Pancreas (tissue), 10 donors: Measurements from ENCODE around the gene CD72. TPM values are rescaled to one million over a fixed set of nuclear protein-coding genes. Genes with fewer than 3 reads are reported as not detected.
A peak's percentile ranks its signal among the peaks of the same experiment; 100 is the strongest.

Source experiments
- ATAC-seq, 4 donors: fragments of 200-7000 bp; cut with Tn5 transposase; one replicate each; pipeline versions ENCODE4 v1.8.0 to v1.9.1; 2020; ENCODE audit warnings: mild to moderate bottlenecking in 4 of 4, moderate library complexity in 4 of 4
- DNase-seq, 6 donors: peaks; one replicate each; pipeline ENCODE4 v3.0.0-alpha.2; 2020
- FAIRE-seq: peaks from 2 replicates; lab custom pipeline; 2012; peaks lifted over from hg19 to GRCh38; lab: Jason Lieb, UNC
- H3K27ac ChIP-seq, 4 donors: fragments of 200-600 bp; sonication (generic); 1 replicate in 3 of 4; 2 replicates in 1 of 4; pipeline versions ENCODE4 v1.5.0 to v1.8.0; 2020
- H3K27me3 ChIP-seq, 4 donors: fragments of 200-600 bp; one replicate each; pipeline ENCODE4 v1.8.0; 2021
- H3K36me3 ChIP-seq, 3 donors: fragments of 200-600 bp; sonication (generic) in 1 of 3; one replicate each; pipeline versions ENCODE4 v1.5.0 to v1.8.0; 2020 to 2021
- H3K4me1 ChIP-seq, 3 donors: fragments of 200-600 bp; one replicate each; pipeline ENCODE4 v1.8.0; 2021
- H3K4me3 ChIP-seq, 4 donors: fragments of 200-600 bp; sonication (generic) in 2 of 4; one replicate each; pipeline versions ENCODE4 v1.5.0 to v1.8.0; 2020 to 2021
- H3K9me3 ChIP-seq, 4 donors: fragments of 200-600 bp; one replicate each; pipeline ENCODE4 v1.8.0; 2021
- WGBS, 2 donors: extraction: QIAGEN DNeasy Blood & Tissue Kit; methylation state at CpG; one replicate each; pipeline ENCODE4 v1.1.7; 2013; 5-methylcytosine and 5-hydroxymethylcytosine counted together
- intact Hi-C, 3 donors: fragments of 100-400 bp; cut with DNase I; formaldehyde crosslinking; loops; one replicate each; pipeline versions ENCODE4 v1.11.1 to v1.14.2; 2022
- polyA plus RNA-seq, 2 donors: library from polyadenylated mRNA; stranded (reverse); fragments of 200-250 nt; gene quantifications; one replicate each; pipeline ENCODE4 v1.2.3, GENCODE V29; 2013
- total RNA-seq, 6 donors: library from RNA; stranded (reverse); fragmentation: NEBNext Ultra II Directional in 4 of 6; extraction: Animal tissue kit (Norgen Biotek cat#: 25700) in 4 of 6; gene quantifications; one replicate each; pipeline versions ENCODE4 v1.2.1 to v1.2.4, GENCODE V29; 2021 to 2023
- TF ChIP-seq, protein P1 (sequence below), 4 donors: fragments of 200-600 bp; sonication (generic) in 3 of 4; IDR thresholded peaks; one replicate each; pipeline versions ENCODE4 v1.5.0 to v1.8.0; 2021; ENCODE audit warnings: antibody characterized with exemption in 4 of 4
- donor health status: healthy with polysubstance abuse.
- donor health status: DM: no; HTN: no; CAD: no; lungs with moderate emphysema.
- donor health status: DM: no; HTN: no; CAD: no.
- donor health status: control.
- donor health status: control.
- donor health status: Bipolar disorder and iron deficiency.
- donor health status: DM: yes; HTN: yes; CAD: no.
- donor health status: DM: no; HTN: no; CAD: no.
- donor health status: DM: no; HTN: no; CAD: no.
- donor health status: DM: yes; HTN: yes; CAD: no.

Gene CD72
- total and polyA plus RNA-seq, 8 donors: 0.88 to 7.7 (median 3.1) TPM

DNA sequence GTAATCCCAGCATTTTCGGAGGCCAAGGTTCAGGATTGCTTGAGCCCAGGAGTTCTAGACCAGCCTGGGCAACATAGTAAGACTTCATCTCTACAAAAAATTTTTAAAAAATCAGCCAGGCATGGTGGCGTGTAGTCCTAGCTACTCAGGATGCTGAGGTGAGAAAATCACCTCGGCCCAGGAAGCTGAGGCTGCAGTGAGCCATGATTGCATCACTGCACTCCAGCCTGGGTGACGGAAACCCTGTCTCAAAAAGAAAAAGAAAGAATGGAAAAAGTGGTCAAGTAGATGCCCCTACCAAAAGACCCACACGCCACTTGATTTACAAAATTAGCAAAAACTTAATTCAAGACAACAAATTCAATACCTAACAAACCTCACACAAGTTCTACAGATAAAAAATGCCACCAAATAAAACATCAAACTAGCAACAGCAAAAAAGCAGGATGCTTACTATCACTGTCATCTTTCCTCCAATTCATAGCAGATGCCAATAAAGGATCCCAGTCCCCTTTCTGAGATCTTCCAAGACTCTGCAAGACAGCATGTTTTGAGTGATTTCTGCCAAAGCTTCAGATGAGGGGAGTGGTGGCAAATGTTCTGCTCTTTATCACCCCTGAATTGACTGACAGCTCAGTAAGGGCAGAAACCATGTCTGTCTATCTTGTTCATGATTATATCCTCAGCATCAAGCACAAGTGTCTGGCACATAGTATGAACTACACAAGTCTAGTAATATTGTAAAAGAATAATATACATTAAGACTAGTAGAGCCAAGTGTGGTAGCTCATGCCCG lies 47.3 kb downstream of the CD72 start:
- no peaks in the 10 kb centered on the region for H3K4me1 ChIP-seq
- no peak for ATAC-seq
- WGBS, 2 donors: 88 to 92% methylated on average over 6 of the region's 6 CpGs
- H3K27me3 ChIP-seq: no peaks in the 10 kb centered on the region
- H3K36me3 ChIP-seq: no peaks in the 10 kb centered on the region
- no peak for FAIRE-seq
- H3K27ac ChIP-seq: no peak overlapping the region
- DNase-seq: no peak
- no peaks in the 10 kb centered on the region for H3K9me3 ChIP-seq
- intact Hi-C loops: no loop called here
- H3K4me3 ChIP-seq: no peak overlapping the region
- TF ChIP-seq, protein P1, sequence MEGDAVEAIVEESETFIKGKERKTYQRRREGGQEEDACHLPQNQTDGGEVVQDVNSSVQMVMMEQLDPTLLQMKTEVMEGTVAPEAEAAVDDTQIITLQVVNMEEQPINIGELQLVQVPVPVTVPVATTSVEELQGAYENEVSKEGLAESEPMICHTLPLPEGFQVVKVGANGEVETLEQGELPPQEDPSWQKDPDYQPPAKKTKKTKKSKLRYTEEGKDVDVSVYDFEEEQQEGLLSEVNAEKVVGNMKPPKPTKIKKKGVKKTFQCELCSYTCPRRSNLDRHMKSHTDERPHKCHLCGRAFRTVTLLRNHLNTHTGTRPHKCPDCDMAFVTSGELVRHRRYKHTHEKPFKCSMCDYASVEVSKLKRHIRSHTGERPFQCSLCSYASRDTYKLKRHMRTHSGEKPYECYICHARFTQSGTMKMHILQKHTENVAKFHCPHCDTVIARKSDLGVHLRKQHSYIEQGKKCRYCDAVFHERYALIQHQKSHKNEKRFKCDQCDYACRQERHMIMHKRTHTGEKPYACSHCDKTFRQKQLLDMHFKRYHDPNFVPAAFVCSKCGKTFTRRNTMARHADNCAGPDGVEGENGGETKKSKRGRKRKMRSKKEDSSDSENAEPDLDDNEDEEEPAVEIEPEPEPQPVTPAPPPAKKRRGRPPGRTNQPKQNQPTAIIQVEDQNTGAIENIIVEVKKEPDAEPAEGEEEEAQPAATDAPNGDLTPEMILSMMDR (IDR thresholded peaks at IDR 0.05): no peak

DNA sequence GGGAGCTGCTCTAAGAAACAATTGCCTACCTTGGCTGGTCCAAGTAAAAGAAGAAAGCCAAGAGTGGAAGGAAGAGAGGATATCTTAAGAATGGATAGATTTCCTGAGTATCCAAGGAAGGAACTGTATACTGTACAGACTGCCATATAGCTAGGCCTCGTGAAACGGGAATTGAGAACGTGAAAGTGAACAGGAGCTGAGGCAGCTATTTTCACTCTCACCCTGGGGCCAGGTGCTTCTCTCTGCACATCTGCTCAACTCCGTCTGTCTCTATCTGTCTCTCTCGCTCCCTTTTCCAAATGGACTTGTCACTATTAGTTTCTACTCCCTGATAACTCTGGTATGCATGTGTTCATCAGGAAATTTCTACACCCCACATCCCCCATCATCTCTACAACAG lies 49.0 kb downstream of the CD72 start:
- no peak overlapping the region for H3K4me3 ChIP-seq
- intact Hi-C loops: no loop called here
- 79 to 82% methylated on average over 5 of the region's 5 CpGs for WGBS, 2 donors
- TF ChIP-seq, protein P1 (IDR thresholded peaks at IDR 0.05): no peak
- no peaks in the 10 kb centered on the region for H3K4me1 ChIP-seq
- no peaks in the 10 kb centered on the region for H3K9me3 ChIP-seq
- H3K27ac ChIP-seq: no peak overlapping the region
- H3K27me3 ChIP-seq: no peaks in the 10 kb centered on the region
- no peaks in the 10 kb centered on the region for H3K36me3 ChIP-seq
- no peak for ATAC-seq
- DNase-seq: no peak
- no peak for FAIRE-seq

DNA sequence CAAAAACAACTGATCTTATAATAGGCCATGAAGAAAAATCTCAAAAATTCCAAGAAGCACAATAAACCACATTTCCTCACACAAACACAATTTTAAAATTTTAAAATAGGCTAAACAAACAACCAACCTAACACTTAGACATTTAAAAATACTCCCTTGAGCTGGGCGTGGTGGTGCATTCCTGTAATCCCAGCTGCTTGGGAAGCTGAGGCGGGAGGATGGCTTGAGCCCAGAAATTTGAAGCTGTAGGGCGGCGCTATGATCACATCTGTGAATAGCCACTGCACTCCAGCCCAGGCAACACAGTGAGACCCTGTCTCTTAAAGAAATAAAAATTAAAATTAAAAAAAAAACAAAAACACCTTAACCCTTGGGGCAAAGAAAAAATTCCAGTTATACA lies 50.0 kb downstream of the CD72 start:
- H3K9me3 ChIP-seq: no peaks in the 10 kb centered on the region
- WGBS, 2 donors: 95 to 96% methylated on average over 4 of the region's 4 CpGs
- H3K4me3 ChIP-seq: no peak overlapping the region
- no peaks in the 10 kb centered on the region for H3K4me1 ChIP-seq
- intact Hi-C loops: no loop called here
- no peak overlapping the region for H3K27ac ChIP-seq
- ATAC-seq (no peak), DNase-seq (no peak), FAIRE-seq (no peak)
- no peaks in the 10 kb centered on the region for H3K27me3 ChIP-seq
- TF ChIP-seq, protein P1 (IDR thresholded peaks at IDR 0.05): no peak
- H3K36me3 ChIP-seq: no peaks in the 10 kb centered on the region

DNA sequence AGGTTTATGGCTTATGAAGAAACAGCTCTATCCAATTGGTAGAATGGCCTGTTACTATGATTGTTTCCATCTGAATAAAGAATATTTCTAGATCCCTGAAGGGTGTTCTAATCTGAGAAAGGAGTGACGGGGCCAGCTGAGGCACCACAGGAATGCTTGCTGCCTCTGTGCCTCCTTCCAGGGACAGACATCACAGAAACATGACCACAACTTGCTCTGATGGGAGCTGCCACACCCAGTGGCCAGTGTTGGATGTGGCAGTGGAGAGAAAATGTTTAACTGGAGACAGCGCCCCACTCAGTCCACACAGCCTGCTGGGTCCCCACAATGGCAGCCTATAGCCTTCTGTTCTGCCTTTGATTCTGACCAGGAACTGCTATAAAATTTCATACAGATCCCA lies 51.8 kb downstream of the CD72 start:
- intact Hi-C loops: no loop called here
- ATAC-seq: no peak
- FAIRE-seq: no peak
- no peak for DNase-seq
- Histone ChIP-seq H3K9me3 (no peaks in the 10 kb centered on the region), H3K4me1 (no peaks in the 10 kb centered on the region), H3K4me3 (no peak overlapping the region), H3K27me3 (no peaks in the 10 kb centered on the region), H3K27ac (no peak overlapping the region), H3K36me3 (no peaks in the 10 kb centered on the region)
- TF ChIP-seq, protein P1 (IDR thresholded peaks at IDR 0.05): no peak
- 95 to 97% methylated on average over 2 of the region's 2 CpGs for whole genome bisulfite sequencing, 2 donors

DNA sequence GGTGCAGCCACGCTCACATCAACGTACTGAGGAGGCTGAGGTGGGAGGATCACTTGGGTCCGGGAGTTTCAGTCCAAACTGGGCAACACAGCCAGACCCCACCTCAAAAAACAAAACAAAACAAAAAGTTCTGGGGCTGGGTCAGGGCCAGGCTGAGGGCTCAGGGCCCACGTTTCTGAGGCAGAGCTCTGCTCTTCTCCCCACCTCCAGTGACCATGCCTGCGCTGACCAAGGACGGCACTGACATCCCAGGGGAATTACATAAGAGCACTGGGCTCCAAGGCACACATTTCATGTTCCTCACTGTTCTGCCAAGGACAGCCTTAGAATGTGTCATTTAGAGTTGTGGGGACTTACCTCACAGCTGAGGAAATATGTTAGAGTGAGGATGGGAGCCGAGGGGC lies 53.6 kb downstream of the CD72 start:
- H3K4me1 ChIP-seq: no peaks in the 10 kb centered on the region
- no peak overlapping the region for H3K27ac ChIP-seq
- 78 to 84% methylated on average over 7 of the region's 7 CpGs for WGBS, 2 donors
- ATAC-seq (peak in 1 of 4 donors; percentile 35), FAIRE-seq (no peak), DNase-seq (no peak)
- intact Hi-C loops: no loop called here
- H3K36me3 ChIP-seq: peaks cover 0 to 11% (median 0%) of the 10 kb centered on the region in 3 donors
- no peaks in the 10 kb centered on the region for H3K27me3 ChIP-seq
- TF ChIP-seq, protein P1 (IDR thresholded peaks at IDR 0.05): no peak
- no peak overlapping the region for H3K4me3 ChIP-seq
- H3K9me3 ChIP-seq: no peaks in the 10 kb centered on the region
